H1 (cell line): Measurements from ENCODE around the gene SMIM23. TPM values are rescaled to one million over a fixed set of nuclear protein-coding genes. Genes with fewer than 3 reads are reported as not detected.

Experiments used
- CTCF ChIA-PET: fragments of 300-600 bp; sonication (Branson Sonifier 250); formaldehyde crosslinking; loops from one replicate; lab custom pipeline; 2021; ENCODE audit not compliant: partially characterized antibody; lab: Charles Lee
- POLR2A ChIA-PET: fragments of 300-600 bp; sonication (Branson Sonifier 250); formaldehyde crosslinking; loops from one replicate; lab custom pipeline; 2021; ENCODE audit warnings: inconsistent platforms; ENCODE audit not compliant: partially characterized antibody; lab: Charles Lee
- DNase-seq, 2 experiments: peaks; one replicate each; pipeline versions ENCODE4 v3.0.0 to v3.0.0-alpha.2; 2010 to 2022; ENCODE audit warnings: low spot score in 2 of 2, low read depth in 1 of 2, mixed read lengths in 1 of 2
- FAIRE-seq: peaks from 2 replicates; lab custom pipeline; 2011; peaks lifted over from hg19 to GRCh38; lab: Jason Lieb, UNC
- H2AFZ ChIP-seq: 2 replicates; pipeline ENCODE4 v1.8.1; 2012; ENCODE audit warnings: low read length, inconsistent platforms
- H2AK5ac ChIP-seq: 2 replicates; pipeline ENCODE4 v1.6.1; 2013; ENCODE audit warnings: low read depth, low read length
- H2BK120ac ChIP-seq: replicated peaks from 2 replicates; pipeline ENCODE3; 2013; ENCODE audit warnings: low read depth, low read length, inconsistent platforms
- H2BK12ac ChIP-seq: 2 replicates; pipeline ENCODE4 v1.6.1; 2013; ENCODE audit warnings: low read depth, low read length
- H2BK15ac ChIP-seq: 2 replicates; pipeline ENCODE4 v1.6.1; 2013; ENCODE audit warnings: low read length
- H2BK20ac ChIP-seq: 2 replicates; pipeline ENCODE4 v1.6.1; 2013; ENCODE audit warnings: low read length
- H2BK5ac ChIP-seq: 2 replicates; pipeline ENCODE4 v1.6.1; 2013; ENCODE audit warnings: low read depth, low read length
- H3K14ac ChIP-seq: 2 replicates; pipeline ENCODE4 v1.6.1; 2013; ENCODE audit warnings: inconsistent platforms; ENCODE audit not compliant: insufficient read length
- H3K18ac ChIP-seq: 2 replicates; pipeline ENCODE4 v1.6.1; 2013; ENCODE audit warnings: low read length; ENCODE audit errors: extremely low read depth
- H3K23ac ChIP-seq: 2 replicates; pipeline ENCODE4 v1.6.1; 2013; ENCODE audit warnings: inconsistent platforms; ENCODE audit not compliant: insufficient read length
- H3K23me2 ChIP-seq: 2 replicates; pipeline ENCODE4 v1.6.1; 2013; ENCODE audit warnings: low read depth, low read length
- H3K27ac ChIP-seq: 2 replicates; pipeline ENCODE4 v1.6.1; 2011; ENCODE audit warnings: low read depth, low read length, inconsistent platforms
- H3K27me3 ChIP-seq, 4 experiments: replicated peaks in 1 of 4; 1 replicate in 1 of 4; 2 replicates in 3 of 4; pipeline versions ENCODE4 v1.6.1 to v1.8.1; 2011 to 2013; ENCODE audit warnings: low read length in 3 of 4, mild to moderate bottlenecking in 3 of 4, inconsistent platforms in 2 of 4, mixed read lengths in 2 of 4, moderate library complexity in 1 of 4; ENCODE audit not compliant: control insufficient read depth in 3 of 4, insufficient read depth in 3 of 4; ENCODE audit errors: extremely low read depth in 1 of 4
- H3K36me3 ChIP-seq, 4 experiments: 2 replicates each; pipeline versions ENCODE4 v1.6.1 to v1.8.1; 2011 to 2013; ENCODE audit warnings: mild to moderate bottlenecking in 4 of 4, low read length in 3 of 4, moderate library complexity in 2 of 4, control low read depth in 1 of 4, inconsistent platforms in 1 of 4; ENCODE audit not compliant: insufficient read depth in 4 of 4, control insufficient read depth in 2 of 4
- H3K4ac ChIP-seq: replicated peaks from 2 replicates; pipeline ENCODE3; 2013; ENCODE audit warnings: low read length, low read depth, mixed read lengths, inconsistent platforms; ENCODE audit not compliant: insufficient read length
- H3K4me1 ChIP-seq, 4 experiments: replicated peaks in 1 of 4; 1 replicate in 1 of 4; 2 replicates in 3 of 4; pipeline versions ENCODE4 v1.6.1 to v1.8.1; 2011 to 2013; ENCODE audit warnings: low read length in 3 of 4, inconsistent platforms in 2 of 4, mixed read lengths in 1 of 4; ENCODE audit not compliant: insufficient read depth in 4 of 4, control insufficient read depth in 3 of 4
- H3K4me2 ChIP-seq, 2 experiments: 2 replicates each; pipeline versions ENCODE4 v1.6.1 to v1.8.1; 2011 to 2013; ENCODE audit warnings: low read depth in 2 of 2, low read length in 2 of 2, control low read depth in 1 of 2, inconsistent platforms in 1 of 2, mild to moderate bottlenecking in 1 of 2; ENCODE audit not compliant: insufficient read depth in 1 of 2
- H3K4me3 ChIP-seq, 4 experiments: fragments of 200-600, 300-600 bp in 1 of 4; sonication (generic), shearing (Covaris generic), sonication (Bioruptor Twin) in 1 of 4; 2 replicates each; pipeline versions ENCODE4 v1.5.1 to v1.8.1; 2011 to 2016; ENCODE audit warnings: low read length in 4 of 4, low read depth in 3 of 4, control low read depth in 2 of 4, inconsistent platforms in 2 of 4, mild to moderate bottlenecking in 2 of 4, mixed read lengths in 1 of 4, moderate library complexity in 1 of 4; ENCODE audit not compliant: insufficient read depth in 2 of 4; ENCODE audit errors: extremely low read depth in 1 of 4
- H3K56ac ChIP-seq: replicated peaks from 2 replicates; pipeline ENCODE3; 2013; ENCODE audit warnings: low read depth, mild to moderate bottlenecking, mixed read lengths, low read length, inconsistent platforms; ENCODE audit not compliant: insufficient read length
- H3K79me1 ChIP-seq: 2 replicates; pipeline ENCODE4 v1.6.1; 2013; ENCODE audit warnings: low read depth, low read length, control low read depth
- H3K79me2 ChIP-seq, 2 experiments: 2 replicates each; pipeline versions ENCODE4 v1.6.1 to v1.8.1; 2012 to 2013; ENCODE audit warnings: low read length in 2 of 2, mild to moderate bottlenecking in 2 of 2, inconsistent platforms in 1 of 2; ENCODE audit not compliant: insufficient read depth in 2 of 2, control insufficient read depth in 1 of 2
- H3K9ac ChIP-seq, 4 experiments: replicated peaks in 1 of 4; 1 replicate in 1 of 4; 2 replicates in 3 of 4; pipeline versions ENCODE4 v1.6.1 to v1.8.1; 2011 to 2013; ENCODE audit warnings: low read depth in 3 of 4, low read length in 3 of 4, control low read depth in 2 of 4, mild to moderate bottlenecking in 2 of 4, moderate library complexity in 2 of 4, inconsistent platforms in 1 of 4; ENCODE audit errors: extremely low read depth in 1 of 4
- H3K9me3 ChIP-seq, 2 experiments: 2 replicates each; pipeline versions ENCODE4 v1.6.1 to v1.8.1; 2012 to 2013; ENCODE audit warnings: mild to moderate bottlenecking in 2 of 2, moderate library complexity in 2 of 2, control low read depth in 1 of 2, inconsistent platforms in 1 of 2, low read depth in 1 of 2, low read length in 1 of 2, mixed read lengths in 1 of 2; ENCODE audit not compliant: insufficient read depth in 2 of 2
- H4K20me1 ChIP-seq, 2 experiments: replicated peaks in 1 of 2; 2 replicates each; pipeline versions ENCODE3 to v1.8.1; 2011 to 2013; ENCODE audit warnings: inconsistent platforms in 2 of 2, low read length in 2 of 2, mild to moderate bottlenecking in 1 of 2; ENCODE audit not compliant: insufficient read depth in 2 of 2, control insufficient read depth in 1 of 2
- H4K5ac ChIP-seq: 2 replicates; pipeline ENCODE4 v1.6.1; 2013; ENCODE audit warnings: low read length, low read depth, mixed read lengths, inconsistent platforms; ENCODE audit not compliant: insufficient read length
- H4K8ac ChIP-seq: 2 replicates; pipeline ENCODE4 v1.8.0; 2013; ENCODE audit warnings: mild to moderate bottlenecking, moderate library complexity, low read length, inconsistent platforms; ENCODE audit not compliant: insufficient read depth; ENCODE audit errors: extremely low read depth
- H4K91ac ChIP-seq: replicated peaks from 2 replicates; pipeline ENCODE3; 2013; ENCODE audit warnings: low read length, mixed read lengths, inconsistent platforms; ENCODE audit not compliant: insufficient read length
- BCL11A ChIP-seq, 2 experiments: IDR thresholded peaks; one replicate each; pipeline ENCODE4 v1.6.1; 2011; ENCODE audit warnings: low read depth in 2 of 2, low read length in 2 of 2, mild to moderate bottlenecking in 2 of 2
- CBX5 ChIP-seq: fragments of 300-800, 300-1000 bp; sonication (generic); IDR thresholded peaks from 2 replicates; pipeline ENCODE4 v1.7.1; 2016; ENCODE audit warnings: antibody characterized with exemption, low read length, low read depth
- EP300 ChIP-seq, 2 experiments: IDR thresholded peaks; 1 replicate in 1 of 2; 2 replicates in 1 of 2; pipeline ENCODE4 v1.6.1; 2011 to 2012; ENCODE audit warnings: low read depth in 2 of 2, low read length in 2 of 2, mild to moderate bottlenecking in 2 of 2, borderline replicate concordance in 1 of 2, inconsistent platforms in 1 of 2, moderate library complexity in 1 of 2
- GABPA ChIP-seq: IDR thresholded peaks from 2 replicates; pipeline ENCODE4 v1.6.1; 2011; ENCODE audit warnings: mild to moderate bottlenecking, low read length, moderate library complexity, borderline replicate concordance; ENCODE audit not compliant: insufficient read depth
- KDM4A ChIP-seq: IDR thresholded peaks from one replicate; pipeline ENCODE4 v1.7.1; 2012; ENCODE audit warnings: low read depth, mild to moderate bottlenecking, moderate library complexity, low read length, inconsistent platforms; ENCODE audit not compliant: severe bottlenecking
- POU5F1 ChIP-seq: IDR thresholded peaks from 2 replicates; pipeline ENCODE4 v1.6.1; 2011; ENCODE audit warnings: low read depth, mild to moderate bottlenecking, low read length, moderate library complexity
- RXRA ChIP-seq: IDR thresholded peaks from 2 replicates; pipeline ENCODE4 v1.6.1; 2011; ENCODE audit warnings: low read depth, mild to moderate bottlenecking, low read length, moderate library complexity; ENCODE audit not compliant: insufficient read depth
- SUZ12 ChIP-seq: fragments of 200-600 bp; sonication (generic); IDR thresholded peaks from 2 replicates; pipeline ENCODE4 v1.6.1; 2012; ENCODE audit warnings: mild to moderate bottlenecking, inconsistent platforms, low read length, moderate library complexity, mixed read lengths
- TAF1 ChIP-seq: IDR thresholded peaks from 2 replicates; pipeline ENCODE4 v1.6.1; 2011; ENCODE audit warnings: mild to moderate bottlenecking, low read depth, low read length
- WGBS, 2 experiments: shearing (Covaris generic) in 1 of 2; methylation state at CpG; one replicate each; pipeline versions ENCODE4 v1.1.6 to v1.1.7; 2013 to 2015; ENCODE audit warnings: low lambda C conversion rate in 2 of 2, mixed read lengths in 2 of 2, inconsistent platforms in 1 of 2, low coverage in 1 of 2, missing lambda C conversion rate in 1 of 2; ENCODE audit not compliant: insufficient replicate concordance in 2 of 2, insufficient coverage in 1 of 2, insufficient read length in 1 of 2; ENCODE audit errors: extremely low coverage in 1 of 2, missing lambda C conversion rate in 1 of 2; 5-methylcytosine and 5-hydroxymethylcytosine counted together
- polyA plus RNA-seq, 7 experiments: library from polyadenylated mRNA; depleted of rRNA in 3 of 7; stranded (reverse) in 5 of 7; unstranded in 2 of 7; fragments of >200 nt in 5 of 7; fragments of 200-250 nt in 2 of 7; gene quantifications; 1 replicate in 5 of 7; 2 replicates in 1 of 7; 4 replicates in 1 of 7; pipeline versions ENCODE4 v1.2.1 to v1.2.3, GENCODE V29; 2011 to 2013; ENCODE audit warnings: missing spikeins in 2 of 7, mixed read lengths in 2 of 7
- total RNA-seq: library from RNA; stranded (reverse); fragmentation: NEBNext Ultra II Directional; extraction: Animal tissue kit (Norgen Biotek cat#: 25700); gene quantifications from 2 replicates; pipeline ENCODE4 v1.2.1, GENCODE V29; 2021
- TF ChIP-seq, protein P1 (sequence below): IDR thresholded peaks from 2 replicates; pipeline ENCODE4 v1.6.1; 2011; ENCODE audit warnings: low read depth, mild to moderate bottlenecking, low read length; ENCODE audit not compliant: insufficient read depth
- TF ChIP-seq, protein P2 (sequence below), 3 experiments: IDR thresholded peaks; 1 replicate in 2 of 3; 2 replicates in 1 of 3; pipeline versions ENCODE4 v1.5.1 to v1.6.1; 2011; ENCODE audit warnings: low read length in 3 of 3, mild to moderate bottlenecking in 3 of 3, inconsistent platforms in 2 of 3, low read depth in 1 of 3, moderate library complexity in 1 of 3; ENCODE audit not compliant: insufficient read depth in 1 of 3; ENCODE audit errors: control extremely low read depth in 1 of 3

SMIM23 gene
- total and polyA plus RNA-seq, 2 of the 8 experiments (the other 6 are each of a cell fraction or from before 2014, with no cell fraction given), result not detected

DNA sequence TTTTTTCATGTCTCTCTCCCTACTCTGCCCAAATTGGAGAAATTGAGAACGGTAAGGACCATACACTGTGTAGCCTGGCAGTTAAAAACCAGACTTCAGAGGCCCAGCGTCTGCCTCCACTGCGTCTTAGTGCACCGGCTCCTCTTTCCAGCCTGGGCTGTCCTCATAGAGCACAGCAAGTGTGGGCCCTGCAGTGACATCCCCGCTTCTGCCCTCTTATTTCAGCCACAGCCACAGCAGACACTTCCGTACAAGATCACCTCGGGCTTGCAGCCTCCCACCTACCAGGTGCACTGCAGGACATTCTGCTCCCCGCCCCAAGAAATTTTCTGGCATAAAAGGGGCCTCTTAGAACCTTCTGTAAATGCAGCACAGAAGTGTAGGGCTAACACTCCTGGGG lies 21.4 kb upstream of the SMIM23 start:
- H3K23ac ChIP-seq, result no peak overlapping the region
- WGBS, 2 experiments, result 85% methylated on average over 8 of the region's 8 CpGs; no CpG with 5 or more reads in 1 of the 2 experiments
- no peak for TF ChIP-seq TAF1
- no peak for TF ChIP-seq SUZ12
- TF ChIP-seq BCL11A (IDR thresholded peaks at IDR 0.05; ENCODE audit: low read depth in 2 of 2, low read length in 2 of 2), result no peak
- TF ChIP-seq EP300 (IDR thresholded peaks at IDR 0.05; ENCODE audit: borderline replicate concordance in 1 of 2, low read depth in 2 of 2, low read length in 2 of 2), result no peak
- TF ChIP-seq CBX5, result no peak
- TF ChIP-seq, protein P1, sequence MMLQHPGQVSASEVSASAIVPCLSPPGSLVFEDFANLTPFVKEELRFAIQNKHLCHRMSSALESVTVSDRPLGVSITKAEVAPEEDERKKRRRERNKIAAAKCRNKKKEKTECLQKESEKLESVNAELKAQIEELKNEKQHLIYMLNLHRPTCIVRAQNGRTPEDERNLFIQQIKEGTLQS, result no peak
- TF ChIP-seq, protein P2, sequence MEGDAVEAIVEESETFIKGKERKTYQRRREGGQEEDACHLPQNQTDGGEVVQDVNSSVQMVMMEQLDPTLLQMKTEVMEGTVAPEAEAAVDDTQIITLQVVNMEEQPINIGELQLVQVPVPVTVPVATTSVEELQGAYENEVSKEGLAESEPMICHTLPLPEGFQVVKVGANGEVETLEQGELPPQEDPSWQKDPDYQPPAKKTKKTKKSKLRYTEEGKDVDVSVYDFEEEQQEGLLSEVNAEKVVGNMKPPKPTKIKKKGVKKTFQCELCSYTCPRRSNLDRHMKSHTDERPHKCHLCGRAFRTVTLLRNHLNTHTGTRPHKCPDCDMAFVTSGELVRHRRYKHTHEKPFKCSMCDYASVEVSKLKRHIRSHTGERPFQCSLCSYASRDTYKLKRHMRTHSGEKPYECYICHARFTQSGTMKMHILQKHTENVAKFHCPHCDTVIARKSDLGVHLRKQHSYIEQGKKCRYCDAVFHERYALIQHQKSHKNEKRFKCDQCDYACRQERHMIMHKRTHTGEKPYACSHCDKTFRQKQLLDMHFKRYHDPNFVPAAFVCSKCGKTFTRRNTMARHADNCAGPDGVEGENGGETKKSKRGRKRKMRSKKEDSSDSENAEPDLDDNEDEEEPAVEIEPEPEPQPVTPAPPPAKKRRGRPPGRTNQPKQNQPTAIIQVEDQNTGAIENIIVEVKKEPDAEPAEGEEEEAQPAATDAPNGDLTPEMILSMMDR (IDR thresholded peaks at IDR 0.05; ENCODE audit: control extremely low read depth in 1 of 3, insufficient read depth in 1 of 3, low read depth in 1 of 3, low read length in 3 of 3), result no peak
- TF ChIP-seq RXRA, result no peak
- TF ChIP-seq GABPA, result no peak
- no peak for TF ChIP-seq POU5F1
- no peak for TF ChIP-seq KDM4A

More for the DNA sequence above, 21.4 kb upstream of the SMIM23 start:
- no peak overlapping the region for H3K14ac ChIP-seq
- H2BK120ac ChIP-seq, result no peak overlapping the region
- H3K56ac ChIP-seq, result no peak overlapping the region
- no peak overlapping the region for H2BK12ac ChIP-seq
- no peaks in the 10 kb centered on the region for H3K36me3 ChIP-seq
- no peak overlapping the region for H4K5ac ChIP-seq
- no peak overlapping the region for H4K91ac ChIP-seq
- H3K27me3 ChIP-seq, result no peaks in the 10 kb centered on the region
- H3K79me1 ChIP-seq, result no peaks in the 10 kb centered on the region
- H2BK20ac ChIP-seq, result no peak overlapping the region
- H3K4me3 ChIP-seq, result no peak overlapping the region
- no peak overlapping the region for H3K4me2 ChIP-seq
- no peak overlapping the region for H2BK15ac ChIP-seq
- ChIA-PET CTCF (no interaction called here), POLR2A (no interaction called here)
- peak in 1 of 2 experiments; percentile 28 for DNase-seq
- H3K9ac ChIP-seq, result no peak overlapping the region
- no peak overlapping the region for H2AFZ ChIP-seq
- no peak overlapping the region for H2BK5ac ChIP-seq
- no peaks in the 10 kb centered on the region for H3K23me2 ChIP-seq
- H3K18ac ChIP-seq, result no peak overlapping the region
- no peak overlapping the region for H3K4ac ChIP-seq
- H4K8ac ChIP-seq, result no peak overlapping the region
- peaks cover 0 to 4% of the 10 kb centered on the region in 2 experiments; a peak in 1 of 4 replicates for H3K9me3 ChIP-seq
- H3K4me1 ChIP-seq, result no peaks in the 10 kb centered on the region
- no peaks in the 10 kb centered on the region for H4K20me1 ChIP-seq
- no peak for FAIRE-seq
- H2AK5ac ChIP-seq, result no peak overlapping the region
- no peaks in the 10 kb centered on the region for H3K79me2 ChIP-seq
- no peak overlapping the region for H3K27ac ChIP-seq
